Nephron (organoid): ENCODE measurements around the gene CAMK2D.
"Not testable (repeated sequence)": the region's sequence is repeated elsewhere in the genome, so short reads cannot be mapped to it uniquely, and the experiment has no call there.

Experiments
- H3K27ac Mint-ChIP-seq, 3 experiments: 2 replicates each; pipeline ENCODE4 v1.8.0; 2020; ENCODE audit warnings: mixed read lengths in 3 of 3, mild to moderate bottlenecking in 2 of 3, moderate library complexity in 1 of 3
- H3K27me3 Mint-ChIP-seq: 2 replicates; pipeline ENCODE4 v1.8.0; 2021; ENCODE audit warnings: low read depth, mild to moderate bottlenecking, moderate library complexity, mixed read lengths
- H3K36me3 Mint-ChIP-seq: 2 replicates; pipeline ENCODE4 v1.8.0; 2020; ENCODE audit warnings: low read depth, mixed read lengths
- H3K4me1 Mint-ChIP-seq: 2 replicates; pipeline ENCODE4 v1.8.0; 2020; ENCODE audit warnings: mixed read lengths
- H3K4me3 Mint-ChIP-seq, 3 experiments: 2 replicates each; pipeline ENCODE4 v1.8.0; 2020; ENCODE audit warnings: mild to moderate bottlenecking in 3 of 3, mixed read lengths in 3 of 3, moderate library complexity in 2 of 3
- H3K9me3 Mint-ChIP-seq: 2 replicates; pipeline ENCODE4 v1.8.0; 2020; ENCODE audit warnings: mixed read lengths
- CTCF ChIP-seq, 3 experiments: fragments of 200-600 bp; sonication (generic); IDR thresholded peaks; one replicate each; pipeline ENCODE4 v1.5.0; 2021; ENCODE audit warnings: antibody characterized with exemption in 3 of 3; ENCODE audit not compliant: unreplicated experiment in 3 of 3

Gene CAMK2D

GRCh38 chr4:113772319-113772718 lies 10.8 kb upstream of the CAMK2D start:
- no peak for TF ChIP-seq CTCF (IDR thresholded peaks at IDR 0.05; ENCODE audit: unreplicated experiment in 3 of 3)
- H3K36me3 Mint-ChIP-seq, result no peaks in the 10 kb centered on the region

GRCh38 chr4:113769744-113770143 lies 8.2 kb upstream of the CAMK2D start:
- H3K9me3 Mint-ChIP-seq, result no peaks in the 10 kb centered on the region
- H3K36me3 Mint-ChIP-seq, result no peaks in the 10 kb centered on the region
- H3K27me3 Mint-ChIP-seq, result no peaks in the 10 kb centered on the region
- no peak overlapping the region for H3K27ac Mint-ChIP-seq
- no peaks in the 10 kb centered on the region for H3K4me1 Mint-ChIP-seq
- no peak for TF ChIP-seq CTCF (IDR thresholded peaks at IDR 0.05; ENCODE audit: unreplicated experiment in 3 of 3)
- H3K4me3 Mint-ChIP-seq, result no peak overlapping the region

More at GRCh38 chr4:113772319-113772718, 10.8 kb upstream of the CAMK2D start:
- Mint-ChIP-seq H3K4me1 (no peaks in the 10 kb centered on the region), H3K27me3 (no peaks in the 10 kb centered on the region), H3K9me3 (no peaks in the 10 kb centered on the region), H3K27ac (no peak overlapping the region), H3K4me3 (no peak overlapping the region)

- H3K36me3 Mint-ChIP-seq, result no peaks in the 10 kb centered on the region
- no peaks in the 10 kb centered on the region for H3K27me3 Mint-ChIP-seq
- no peaks in the 10 kb centered on the region for H3K9me3 Mint-ChIP-seq
- no peak overlapping the region for H3K4me3 Mint-ChIP-seq
- no peaks in the 10 kb centered on the region for H3K4me1 Mint-ChIP-seq
- no peak for TF ChIP-seq CTCF (IDR thresholded peaks at IDR 0.05; ENCODE audit: unreplicated experiment in 3 of 3)
- H3K27ac Mint-ChIP-seq, result no peak overlapping the region
Observed at GRCh38 chr4:113768952-113769351, 7.4 kb upstream of the CAMK2D start.

- H3K27me3 Mint-ChIP-seq, result no peaks in the 10 kb centered on the region
- H3K9me3 Mint-ChIP-seq, result no peaks in the 10 kb centered on the region
- H3K36me3 Mint-ChIP-seq, result no peaks in the 10 kb centered on the region
- no peak for TF ChIP-seq CTCF (IDR thresholded peaks at IDR 0.05; ENCODE audit: unreplicated experiment in 3 of 3)
- H3K27ac Mint-ChIP-seq, result peak overlapping the region in 1 of 3 experiments; percentile 57
- H3K4me1 Mint-ChIP-seq, result peaks cover 8% of the 10 kb centered on the region
- no peak overlapping the region for H3K4me3 Mint-ChIP-seq
Observed at GRCh38 chr4:113766882-113767281, 5.3 kb upstream of the CAMK2D start.

- Mint-ChIP-seq H3K36me3 (no peaks in the 10 kb centered on the region), H3K27me3 (no peaks in the 10 kb centered on the region), H3K9me3 (no peaks in the 10 kb centered on the region), H3K4me3 (no peak overlapping the region), H3K4me1 (peaks cover 8% of the 10 kb centered on the region), H3K27ac (peak overlapping the region in 1 of 3 experiments; percentile 47)
- TF ChIP-seq CTCF (IDR thresholded peaks at IDR 0.05; ENCODE audit: unreplicated experiment in 3 of 3), result no peak
Observed at GRCh38 chr4:113764720-113765264, 3.3 kb upstream of the CAMK2D start.

GRCh38 chr4:113763923-113764322 lies 2.4 kb upstream of the CAMK2D start:
- not testable (repeated sequence) for H3K27me3 Mint-ChIP-seq, H3K36me3 Mint-ChIP-seq, H3K4me1 Mint-ChIP-seq, H3K4me3 Mint-ChIP-seq, H3K9me3 Mint-ChIP-seq
- peak overlapping the region in 1 of 3 experiments; percentile 47 for H3K27ac Mint-ChIP-seq
